Stimulated activated naive CD4-positive, alpha-beta T cell treated with Interleukin-2 at 50 U/mL for 16 hours (primary cell): Measurements from ENCODE around the gene SLC39A5.
A peak's percentile ranks its signal among the peaks of the same experiment; 100 is the strongest.
"Not testable (repeated sequence)": the region's sequence is repeated elsewhere in the genome, so short reads cannot be mapped to it uniquely, and the experiment has no call there.

Experiments used
- DNase-seq: peaks from one replicate; lab custom pipeline; 2025; lab: John Stamatoyannopoulos, UW

The SLC39A5 gene, protein sequence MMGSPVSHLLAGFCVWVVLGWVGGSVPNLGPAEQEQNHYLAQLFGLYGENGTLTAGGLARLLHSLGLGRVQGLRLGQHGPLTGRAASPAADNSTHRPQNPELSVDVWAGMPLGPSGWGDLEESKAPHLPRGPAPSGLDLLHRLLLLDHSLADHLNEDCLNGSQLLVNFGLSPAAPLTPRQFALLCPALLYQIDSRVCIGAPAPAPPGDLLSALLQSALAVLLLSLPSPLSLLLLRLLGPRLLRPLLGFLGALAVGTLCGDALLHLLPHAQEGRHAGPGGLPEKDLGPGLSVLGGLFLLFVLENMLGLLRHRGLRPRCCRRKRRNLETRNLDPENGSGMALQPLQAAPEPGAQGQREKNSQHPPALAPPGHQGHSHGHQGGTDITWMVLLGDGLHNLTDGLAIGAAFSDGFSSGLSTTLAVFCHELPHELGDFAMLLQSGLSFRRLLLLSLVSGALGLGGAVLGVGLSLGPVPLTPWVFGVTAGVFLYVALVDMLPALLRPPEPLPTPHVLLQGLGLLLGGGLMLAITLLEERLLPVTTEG

GRCh38 chr12:56229916-56230431 is at the start of gene SLC39A5:
TSS of gene SLC39A5 (plus strand) at chr12:56230051. CDS start at chr12:56231275, 1,224 bp downstream.
- no peak for DNase-seq

- no peak for DNase-seq
Measured at GRCh38 chr12:56186957-56187356, 42.9 kb upstream of the SLC39A5 start.

DNA sequence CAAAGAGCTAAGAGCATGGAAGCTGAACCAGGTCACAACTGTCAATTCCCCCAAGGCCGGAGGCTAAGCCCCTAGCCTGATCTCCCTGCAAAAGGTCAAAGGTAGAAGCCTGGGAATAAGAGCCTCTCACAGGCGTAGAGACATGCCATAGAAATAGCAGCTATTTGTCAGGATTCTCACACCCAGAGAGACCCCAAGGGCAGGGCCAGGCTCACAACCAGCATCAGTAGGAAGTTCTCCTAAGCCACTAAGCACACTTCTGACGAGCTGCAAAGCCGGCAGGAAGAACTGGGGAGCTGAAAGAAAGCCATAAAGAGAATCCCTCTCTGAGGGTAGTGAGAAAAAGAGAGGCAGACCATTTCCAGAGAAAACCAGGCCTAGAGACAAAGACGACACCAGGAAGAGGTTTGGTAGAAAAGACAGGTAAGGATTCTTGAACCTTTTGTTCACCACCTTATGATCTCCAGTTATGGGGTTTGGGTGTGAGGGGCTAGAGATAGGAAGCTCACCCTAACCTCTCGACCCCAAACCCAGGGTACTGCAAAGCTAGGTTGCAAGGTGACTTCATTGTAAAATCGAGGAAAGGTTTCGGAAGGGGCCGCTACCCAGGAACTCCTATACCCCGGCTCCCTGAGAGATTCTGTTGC is 41.6 kb upstream of the SLC39A5 start:
- DNase-seq: no peak

GRCh38 chr12:56188778-56189098 is 41.1 kb upstream of the SLC39A5 start:
- no peak for DNase-seq

- DNase-seq: peak; percentile 90
Measured at GRCh38 chr12:56189099-56189917, 40.5 kb upstream of the SLC39A5 start, which contains the start of gene SMARCC2. TSS of gene SMARCC2 (minus strand) at chr12:56189483. CDS start at chr12:56189461, 22 bp downstream.

DNA sequence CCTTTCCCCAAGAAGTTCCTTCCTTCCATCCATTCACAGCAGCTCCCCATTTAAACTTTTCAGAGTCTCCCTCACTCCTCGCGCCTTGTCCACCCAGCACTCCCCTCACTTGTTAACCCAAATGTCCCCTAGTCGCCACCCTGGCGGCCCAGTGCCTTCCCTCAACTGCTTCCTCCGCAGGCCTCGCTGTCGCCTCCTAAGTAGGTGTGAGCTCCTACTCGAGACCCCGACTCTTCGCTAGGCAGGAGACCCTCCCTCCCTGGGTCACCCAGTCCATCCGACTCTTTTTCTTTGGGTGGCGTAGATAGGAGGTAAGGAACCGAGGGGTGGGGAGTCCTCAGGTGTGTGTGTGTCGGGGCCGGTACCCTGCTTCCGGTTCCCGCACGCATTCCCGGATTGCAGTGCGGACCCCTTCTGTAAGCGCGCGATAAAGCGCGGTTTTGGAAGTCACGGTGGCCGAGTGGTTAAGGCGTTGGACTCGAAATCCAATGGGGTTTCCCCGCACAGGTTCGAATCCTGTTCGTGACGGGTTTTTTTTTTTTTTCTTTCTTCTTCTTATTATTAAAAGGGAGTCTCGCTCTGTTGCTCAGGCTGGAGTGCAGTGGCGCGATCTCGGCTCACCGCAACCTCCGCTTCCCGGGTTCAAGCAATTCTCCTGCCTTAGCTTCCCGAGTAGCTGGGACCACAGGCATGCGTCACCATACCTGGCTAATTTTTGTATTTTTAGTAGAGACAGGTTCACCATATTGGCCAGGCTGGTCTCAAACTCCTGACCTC is 39.7 kb upstream of the SLC39A5 start:
- DNase-seq: peak; percentile 68

- DNase-seq: no peak
Measured at GRCh38 chr12:56190695-56191155, 39.1 kb upstream of the SLC39A5 start.

- no peak for DNase-seq
Measured at GRCh38 chr12:56192582-56192981, 37.3 kb upstream of the SLC39A5 start.

- DNase-seq: peak; percentile 51
Measured at GRCh38 chr12:56193025-56193578, 36.7 kb upstream of the SLC39A5 start.

GRCh38 chr12:56196818-56197550 is 32.9 kb upstream of the SLC39A5 start:
- DNase-seq: not testable (repeated sequence)

GRCh38 chr12:56197921-56198635 is 31.8 kb upstream of the SLC39A5 start:
- DNase-seq: no peak

GRCh38 chr12:56198836-56199235 is 31.0 kb upstream of the SLC39A5 start:
- no peak for DNase-seq

GRCh38 chr12:56202366-56202765 is 27.5 kb upstream of the SLC39A5 start:
- DNase-seq: no peak

DNA sequence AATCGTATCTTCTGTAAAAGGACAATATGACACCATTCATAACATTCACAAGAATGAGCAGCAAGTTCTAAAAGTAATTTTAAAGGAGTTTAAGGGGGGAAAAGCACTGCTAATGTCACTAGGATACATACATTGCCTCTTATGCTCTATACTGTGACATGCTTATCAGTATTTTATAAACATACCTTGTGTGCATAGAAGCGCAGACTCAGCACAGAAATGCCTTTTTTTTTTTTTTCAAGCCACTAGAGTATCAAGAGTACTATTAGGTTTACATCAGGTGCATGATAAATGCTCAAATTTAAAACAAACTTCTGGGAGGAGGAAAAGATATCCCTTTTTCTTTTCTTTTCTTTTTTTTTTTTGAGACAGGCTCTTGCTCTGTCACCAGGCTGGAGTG is 27.0 kb upstream of the SLC39A5 start:
- DNase-seq: no peak

DNA sequence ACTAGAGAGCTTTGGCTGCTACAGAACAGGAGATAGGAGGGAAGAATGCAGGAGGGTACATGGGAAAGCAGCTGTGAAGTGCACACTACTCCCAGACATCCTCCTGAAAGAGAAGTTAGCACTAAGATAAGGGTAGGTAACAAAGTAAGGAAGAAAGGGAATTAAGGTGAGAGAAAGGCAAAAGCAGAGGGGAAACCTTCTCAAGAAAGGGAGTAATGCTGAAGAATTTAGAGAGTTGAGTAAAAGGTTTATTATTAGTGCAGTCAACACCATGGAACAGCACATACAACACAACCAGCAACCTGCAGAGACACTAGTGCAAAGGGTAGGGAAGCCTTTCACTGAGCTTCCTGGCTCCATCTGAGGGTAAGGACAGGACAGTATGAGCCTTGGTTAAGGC is 25.6 kb upstream of the SLC39A5 start:
- DNase-seq: no peak

GRCh38 chr12:56205445-56205844 is 24.4 kb upstream of the SLC39A5 start:
- no peak for DNase-seq

- DNase-seq: no peak
Measured at GRCh38 chr12:56206452-56207166, 23.2 kb upstream of the SLC39A5 start.

GRCh38 chr12:56208006-56208405 is 21.8 kb upstream of the SLC39A5 start:
- DNase-seq: no peak

GRCh38 chr12:56212361-56212760 is 17.5 kb upstream of the SLC39A5 start:
- DNase-seq: no peak
